Lung microvascular endothelial cell (primary cell): ENCODE data around the gene GAS7. TPM values are rescaled to one million over a fixed set of nuclear protein-coding genes. Genes with fewer than 3 reads are reported as not detected.
A peak's percentile ranks its signal among the peaks of the same experiment; 100 is the strongest.
"Not testable (repeated sequence)": the region's sequence is repeated elsewhere in the genome, so short reads cannot be mapped to it uniquely, and the experiment has no call there.

Experiments used
- DNase-seq, 2 donors: peaks; one replicate each; pipeline versions ENCODE4 v3.0.0 to v3.0.0-alpha.2; 2010; ENCODE audit warnings: low read depth in 2 of 2
- total RNA-seq: library from RNA; depleted of rRNA; stranded (reverse); fragments of >200 nt; gene quantifications from 2 replicates; pipeline ENCODE4 v1.2.1, GENCODE V29; 2014

GAS7 gene
- total RNA-seq, 1 donor from 2014 or later: 3.0 TPM

GRCh38 chr17:10114931-10115535 lies 83.4 kb downstream of the GAS7 start:
- DNase-seq: peak in 1 of 2 donors; percentile 88

DNA sequence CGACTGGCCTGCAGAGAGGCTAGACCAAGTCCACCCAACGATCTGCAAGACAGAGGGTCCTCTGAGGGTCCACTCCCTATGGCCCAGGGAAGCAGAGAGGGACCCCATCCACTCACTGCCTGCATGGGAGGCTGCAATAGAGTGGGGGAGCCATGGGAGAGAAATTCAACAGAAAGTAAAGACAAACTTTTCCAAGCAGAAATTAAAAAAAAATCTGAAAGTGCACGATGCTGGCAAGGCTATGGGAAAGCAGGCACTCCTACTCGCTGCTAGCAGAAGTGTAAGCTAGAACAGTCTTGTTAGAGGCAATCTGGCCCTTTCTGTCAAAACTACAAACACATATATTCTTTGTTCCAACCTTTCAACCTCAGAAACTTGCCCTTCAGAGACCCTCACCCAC lies 85.4 kb downstream of the GAS7 start:
- no peak for DNase-seq

- DNase-seq: no peak
These were observed 86.4 kb downstream of the GAS7 start for GRCh38 chr17:10111907-10112452.

GRCh38 chr17:10109146-10109545 lies 89.3 kb downstream of the GAS7 start:
- no peak for DNase-seq

DNA sequence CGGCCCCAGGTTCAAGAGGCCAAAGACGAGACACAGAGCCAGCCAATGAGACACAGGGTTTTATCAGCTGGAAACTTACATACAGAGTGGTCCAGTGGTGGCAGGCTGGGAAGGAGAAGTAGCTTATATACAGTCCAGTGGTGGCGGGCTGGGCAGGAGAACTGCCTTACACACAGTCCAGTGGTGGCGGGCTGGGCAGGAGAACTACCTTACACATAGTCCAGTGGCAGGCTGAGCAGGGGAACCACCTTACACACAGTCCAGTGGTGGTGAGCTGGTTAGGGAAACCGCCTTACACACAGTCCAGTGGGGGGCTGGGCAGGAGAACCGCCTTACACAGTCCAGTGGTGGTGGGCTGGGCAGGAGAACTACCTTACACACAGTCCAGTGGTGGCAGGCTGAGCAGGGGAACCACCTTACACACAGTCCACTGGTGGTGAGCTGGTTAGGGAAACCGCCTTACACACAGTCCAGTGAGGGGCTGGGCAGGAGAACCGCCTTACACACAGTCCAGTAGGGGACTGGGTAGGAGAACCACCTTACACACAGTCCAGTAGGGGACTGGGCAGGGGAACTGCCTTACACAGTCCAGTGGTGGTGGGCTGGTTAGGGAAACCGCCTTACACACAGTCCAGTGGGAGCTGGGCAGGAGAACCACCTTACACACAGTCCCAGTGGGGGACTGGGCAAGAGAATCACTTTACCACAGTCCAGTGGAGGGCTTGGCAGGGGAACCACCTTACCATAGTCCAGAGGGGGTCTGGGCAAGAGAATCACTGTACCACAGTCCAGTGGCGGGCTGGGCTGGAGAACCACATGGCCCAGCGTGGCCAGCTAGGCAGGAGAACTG lies 90.9 kb downstream of the GAS7 start:
- DNase-seq: no peak

- no peak for DNase-seq
These were observed 92.3 kb downstream of the GAS7 start for GRCh38 chr17:10106067-10106466.

DNA sequence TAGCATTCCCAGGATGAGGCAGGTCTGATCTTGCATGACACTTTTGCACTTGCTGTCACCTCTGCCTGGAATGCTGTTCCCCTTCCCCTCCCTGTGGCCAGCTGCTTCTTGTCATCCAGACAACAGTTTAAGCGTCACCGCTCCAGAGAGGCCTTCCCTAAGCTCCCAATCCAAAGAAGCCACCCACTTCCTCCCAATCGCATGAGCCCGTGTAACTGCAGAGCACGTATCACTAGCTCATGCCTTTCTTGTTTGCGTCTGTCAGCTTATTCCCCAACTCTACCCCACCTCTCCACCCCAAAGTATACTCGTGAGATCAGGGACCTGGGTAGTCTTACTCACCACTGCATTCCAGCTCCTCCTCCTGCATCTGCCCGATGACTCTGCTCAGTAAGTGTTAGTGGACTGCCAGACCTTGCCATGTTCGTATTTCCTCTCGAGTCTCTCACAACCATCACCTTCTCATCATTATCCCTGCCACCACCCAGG lies 92.8 kb downstream of the GAS7 start:
- DNase-seq: no peak

DNA sequence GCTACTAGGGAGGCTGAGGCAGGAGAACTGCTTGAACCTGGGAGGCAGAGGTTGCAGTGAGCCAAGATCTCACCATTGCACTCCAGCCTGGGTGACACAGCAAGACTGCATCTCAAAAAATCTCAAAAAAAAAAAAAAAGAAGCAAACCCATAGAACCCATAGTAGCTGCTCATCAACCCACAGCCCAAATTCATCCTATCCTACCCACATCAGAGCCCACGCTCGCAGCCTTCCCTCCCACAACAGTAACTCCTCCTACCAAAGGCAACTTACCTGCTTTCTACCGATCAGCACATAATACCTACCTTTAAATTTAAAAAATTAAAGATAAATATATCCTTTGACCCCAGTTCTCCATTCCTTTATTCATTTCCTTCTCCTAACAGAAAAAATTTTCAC lies 94.7 kb downstream of the GAS7 start:
- DNase-seq: no peak

- DNase-seq: no peak
These were observed 95.6 kb downstream of the GAS7 start for GRCh38 chr17:10102817-10103216.

- DNase-seq: no peak
These were observed 99.3 kb downstream of the GAS7 start for GRCh38 chr17:10099051-10099571.

DNA sequence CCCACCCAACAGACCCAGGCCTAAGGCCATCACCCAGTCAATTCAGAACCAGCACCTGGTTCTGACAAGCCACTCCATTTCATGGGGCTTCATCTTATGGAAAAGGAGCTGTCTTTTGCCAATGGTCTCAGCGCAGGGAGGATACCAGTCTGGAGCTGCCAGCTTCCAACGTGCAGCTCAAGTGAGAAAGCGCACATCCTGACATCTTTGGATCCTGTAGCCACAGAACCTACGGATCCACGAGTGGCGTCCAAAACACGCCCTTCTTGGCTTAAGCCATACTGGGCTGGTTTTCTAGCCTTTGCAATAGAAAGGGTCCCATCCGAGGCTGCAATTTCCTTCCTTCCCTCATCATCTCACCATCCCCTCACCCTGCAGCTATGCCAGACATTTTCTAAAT lies 101.8 kb downstream of the GAS7 start:
- DNase-seq: no peak

DNA sequence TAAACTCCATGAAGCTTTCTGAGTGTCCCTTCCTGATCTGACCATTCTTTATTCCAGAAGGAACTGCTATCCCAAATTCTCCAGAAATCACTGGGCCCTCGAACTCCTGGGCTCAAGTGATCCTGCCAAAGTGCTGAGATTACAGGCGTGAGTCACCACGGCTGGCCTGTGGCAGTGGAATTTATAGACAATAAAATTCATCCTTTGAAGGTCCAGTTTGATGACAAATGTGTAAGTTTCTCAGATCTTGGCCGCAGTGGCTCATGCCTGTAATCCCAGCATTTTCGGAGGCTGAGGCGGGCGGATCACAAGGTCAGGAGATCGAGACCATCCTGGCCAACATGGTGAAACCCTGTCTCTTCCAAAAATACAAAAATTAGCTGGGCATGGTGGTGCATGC lies 103.1 kb downstream of the GAS7 start:
- DNase-seq: not testable (repeated sequence)

- DNase-seq: peak in 1 of 2 donors; percentile 31
These were observed 103.6 kb downstream of the GAS7 start for GRCh38 chr17:10094797-10095196.

GRCh38 chr17:10092595-10092994 lies 105.8 kb downstream of the GAS7 start:
- no peak for DNase-seq

GRCh38 chr17:10091046-10091445 lies 107.4 kb downstream of the GAS7 start:
- no peak for DNase-seq

- DNase-seq: no peak
These were observed 109.1 kb downstream of the GAS7 start for GRCh38 chr17:10089196-10089804.

GRCh38 chr17:10088444-10088843 lies 110.0 kb downstream of the GAS7 start:
- DNase-seq: no peak

- DNase-seq: no peak
These were observed 111.1 kb downstream of the GAS7 start for GRCh38 chr17:10087355-10087754.

DNA sequence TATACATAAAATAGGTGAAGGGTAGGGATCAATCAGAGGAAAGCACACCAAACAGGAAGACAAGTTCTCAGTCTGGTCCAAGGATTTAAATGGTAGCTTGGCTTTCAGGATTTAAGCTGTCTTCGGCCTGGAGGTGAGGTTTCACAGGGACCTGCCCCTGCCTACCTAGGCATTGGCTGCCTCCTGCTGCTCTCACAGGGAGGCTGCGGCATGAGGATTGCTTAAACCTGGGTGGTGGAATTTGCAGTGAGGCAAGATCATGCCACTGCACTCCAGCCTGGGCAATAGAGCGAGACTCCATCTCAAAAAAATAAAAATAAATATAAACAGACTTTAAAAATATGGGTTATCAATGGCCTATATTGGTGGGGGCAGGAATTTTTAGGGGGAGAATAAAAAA lies 114.5 kb downstream of the GAS7 start:
- no peak for DNase-seq

DNA sequence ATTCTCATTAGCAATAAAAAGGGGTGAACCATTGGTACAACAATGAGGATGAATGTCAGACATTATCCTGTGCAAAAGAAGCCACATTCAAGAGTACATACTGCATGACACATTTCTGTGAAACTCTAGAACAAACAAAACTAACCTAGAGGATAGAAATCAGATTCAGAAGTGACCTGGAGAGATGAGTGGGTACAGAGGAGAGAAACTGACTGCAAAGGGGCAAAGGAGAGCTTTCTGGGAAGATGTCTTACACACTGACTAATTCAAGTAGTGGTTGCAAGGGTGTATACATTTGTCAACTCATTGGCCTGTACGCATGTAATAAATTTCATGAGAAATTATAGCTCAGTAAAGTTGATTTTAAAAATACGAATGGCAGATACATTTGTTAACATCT lies 115.6 kb downstream of the GAS7 start:
- DNase-seq: no peak

DNA sequence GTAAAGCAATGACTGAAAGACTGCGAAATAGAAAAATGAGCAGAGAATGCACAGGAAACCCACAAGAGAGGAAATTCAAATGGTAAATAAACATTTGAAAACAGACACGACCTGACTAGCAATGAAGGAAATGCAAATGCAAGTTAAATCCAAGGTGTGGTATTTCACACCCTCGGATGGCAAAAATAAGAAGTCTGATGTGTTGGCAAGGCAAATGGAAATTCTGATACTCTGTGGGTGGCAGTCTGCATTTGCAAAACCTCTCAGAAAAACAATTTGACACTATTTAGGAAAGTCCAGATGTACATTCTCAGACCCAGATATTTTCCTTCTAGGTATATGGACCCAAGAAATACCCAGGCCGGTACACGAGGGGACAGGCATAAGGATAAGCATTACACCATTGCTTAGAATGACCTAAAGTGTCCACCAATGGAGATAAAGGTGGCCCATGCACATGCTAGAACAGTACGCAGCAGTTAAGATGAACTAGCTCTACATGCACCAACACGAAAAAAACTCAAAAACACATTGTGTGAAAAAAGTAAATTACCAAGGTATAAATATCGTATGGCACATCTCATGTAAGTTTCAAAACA lies 116.7 kb downstream of the GAS7 start:
- DNase-seq: no peak
